ENCODE data around the gene TSHZ2. TPM values are rescaled to one million over a fixed set of nuclear protein-coding genes. Genes with fewer than 3 reads are reported as not detected.

The TSHZ2 gene
- total RNA-seq, 6 experiments from 2014 or later: 14.2 to 28.1 (median 21.0) TPM

DNA sequence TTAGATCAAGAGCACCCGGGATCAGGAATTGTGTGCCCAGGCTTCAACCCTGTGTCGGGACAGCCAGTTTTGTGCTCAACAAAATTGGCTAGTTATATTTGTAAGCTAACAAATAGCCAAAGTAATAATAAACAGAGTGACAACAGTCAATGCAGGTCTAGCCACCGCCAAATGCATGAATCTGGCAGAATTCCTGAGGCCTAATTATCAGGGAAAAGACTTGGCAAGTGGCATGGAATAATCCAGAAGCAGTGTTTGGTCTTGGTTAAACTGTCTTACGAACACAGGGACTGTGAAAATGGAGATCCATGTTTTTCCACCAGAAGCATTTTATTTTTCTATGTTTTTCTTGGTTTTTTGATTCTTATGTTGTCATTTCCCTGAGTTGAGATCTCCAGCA is 352.7 kb downstream of the TSHZ2 start:
- intact Hi-C loops (cut with DNase I): no loop called here
- DNase-seq: no peak
- no peak for ATAC-seq
- Histone ChIP-seq H3K4me1 (no peaks in the 10 kb centered on the region), H3K36me3 (no peaks in the 10 kb centered on the region), H3K4me3 (no peak overlapping the region), H3K27me3 (no peaks in the 10 kb centered on the region), H3K9me3 (no peaks in the 10 kb centered on the region), H3K27ac (no peak overlapping the region)
- WGBS (ENCODE audit: insufficient coverage, low coverage, low lambda C conversion rate, missing lambda C conversion rate): 81% methylated on average over 4 of the region's 4 CpGs
- TF ChIP-seq, protein P1, sequence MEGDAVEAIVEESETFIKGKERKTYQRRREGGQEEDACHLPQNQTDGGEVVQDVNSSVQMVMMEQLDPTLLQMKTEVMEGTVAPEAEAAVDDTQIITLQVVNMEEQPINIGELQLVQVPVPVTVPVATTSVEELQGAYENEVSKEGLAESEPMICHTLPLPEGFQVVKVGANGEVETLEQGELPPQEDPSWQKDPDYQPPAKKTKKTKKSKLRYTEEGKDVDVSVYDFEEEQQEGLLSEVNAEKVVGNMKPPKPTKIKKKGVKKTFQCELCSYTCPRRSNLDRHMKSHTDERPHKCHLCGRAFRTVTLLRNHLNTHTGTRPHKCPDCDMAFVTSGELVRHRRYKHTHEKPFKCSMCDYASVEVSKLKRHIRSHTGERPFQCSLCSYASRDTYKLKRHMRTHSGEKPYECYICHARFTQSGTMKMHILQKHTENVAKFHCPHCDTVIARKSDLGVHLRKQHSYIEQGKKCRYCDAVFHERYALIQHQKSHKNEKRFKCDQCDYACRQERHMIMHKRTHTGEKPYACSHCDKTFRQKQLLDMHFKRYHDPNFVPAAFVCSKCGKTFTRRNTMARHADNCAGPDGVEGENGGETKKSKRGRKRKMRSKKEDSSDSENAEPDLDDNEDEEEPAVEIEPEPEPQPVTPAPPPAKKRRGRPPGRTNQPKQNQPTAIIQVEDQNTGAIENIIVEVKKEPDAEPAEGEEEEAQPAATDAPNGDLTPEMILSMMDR (IDR thresholded peaks at IDR 0.05): no peak

DNA sequence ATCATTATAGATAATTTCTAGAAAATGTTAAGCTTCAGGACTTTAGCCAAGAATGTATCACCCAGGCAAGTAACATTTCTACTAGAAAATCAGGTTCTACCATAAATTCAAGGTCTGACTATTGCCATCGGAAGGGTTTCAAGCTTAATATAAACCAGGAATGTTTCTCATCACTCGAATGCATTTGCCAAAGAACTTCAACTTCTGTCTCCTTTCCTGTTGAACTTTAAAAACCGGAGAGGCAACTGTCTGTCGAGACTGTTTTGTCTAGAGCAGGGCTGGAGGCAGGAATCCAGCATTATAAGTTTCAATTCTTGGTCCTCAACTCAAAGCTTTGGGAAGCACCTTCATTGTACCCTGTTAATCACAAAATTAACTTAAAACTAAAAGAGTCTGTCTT is 356.8 kb downstream of the TSHZ2 start:
- Histone ChIP-seq H3K4me1 (no peaks in the 10 kb centered on the region), H3K27me3 (no peaks in the 10 kb centered on the region), H3K4me3 (no peak overlapping the region), H3K27ac (no peak overlapping the region), H3K36me3 (no peaks in the 10 kb centered on the region), H3K9me3 (no peaks in the 10 kb centered on the region)
- DNase-seq: no peak
- WGBS (ENCODE audit: insufficient coverage, low coverage, low lambda C conversion rate, missing lambda C conversion rate): 68% methylated on average over 4 of the region's 4 CpGs
- intact Hi-C loops (cut with DNase I): no loop called here
- no peak for ATAC-seq
- TF ChIP-seq, protein P1 (IDR thresholded peaks at IDR 0.05): no peak
- TF ChIP-seq POLR2A (IDR thresholded peaks at IDR 0.05): no peak

DNA sequence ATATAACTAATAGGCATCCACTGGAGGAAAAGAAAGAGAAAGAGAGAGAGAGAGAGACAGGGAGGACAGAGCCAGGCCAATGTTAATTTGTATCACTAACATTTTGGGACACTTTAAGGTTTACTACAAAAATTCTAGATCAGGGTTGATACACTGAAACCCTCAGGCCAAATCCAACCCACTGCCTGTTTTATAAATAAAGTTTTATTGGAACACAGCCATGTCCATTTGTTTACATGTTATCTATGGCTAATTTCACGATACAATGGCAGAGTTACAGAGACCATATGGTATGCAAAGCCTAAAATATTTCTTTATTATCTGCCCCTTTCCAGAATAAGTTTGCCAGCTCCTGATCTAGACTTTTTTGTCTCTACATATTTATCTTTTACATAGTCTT is 357.6 kb downstream of the TSHZ2 start:
- Histone ChIP-seq H3K9me3 (no peaks in the 10 kb centered on the region), H3K27ac (no peak overlapping the region), H3K4me3 (no peak overlapping the region), H3K4me1 (no peaks in the 10 kb centered on the region), H3K27me3 (no peaks in the 10 kb centered on the region), H3K36me3 (no peaks in the 10 kb centered on the region)
- WGBS (ENCODE audit: insufficient coverage, low coverage, low lambda C conversion rate, missing lambda C conversion rate): 56% methylated on average over 1 of the region's 1 CpG
- TF ChIP-seq, protein P1 (IDR thresholded peaks at IDR 0.05): no peak
- no peak for TF ChIP-seq POLR2A (IDR thresholded peaks at IDR 0.05)
- DNase-seq (no peak), ATAC-seq (no peak)
- intact Hi-C loops (cut with DNase I): no loop called here

DNA sequence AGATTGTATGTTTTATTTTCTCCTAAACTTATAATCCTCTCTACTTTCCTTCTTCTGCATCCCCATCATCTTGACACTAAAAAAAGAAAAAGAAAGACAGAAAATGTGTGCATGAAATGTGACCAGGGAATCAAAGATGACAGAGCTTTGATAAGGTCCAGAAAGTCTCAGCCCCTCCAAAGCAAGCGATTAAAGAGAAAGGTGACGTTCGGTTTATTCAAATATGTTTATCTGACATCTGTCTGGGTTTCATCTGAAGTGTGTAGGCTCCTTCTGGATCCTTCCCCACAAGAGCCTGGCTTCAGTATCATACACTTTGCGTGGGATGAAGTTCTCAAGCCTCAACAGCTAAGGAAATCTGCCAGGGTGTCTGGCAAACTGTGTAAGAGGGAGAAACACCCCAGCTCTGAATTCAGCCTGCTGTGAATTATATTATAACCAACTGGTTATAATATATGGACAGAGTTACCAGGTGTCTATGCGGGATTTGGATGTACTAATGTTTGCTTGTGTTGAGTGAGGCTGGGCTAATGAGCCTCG is 358.5 kb downstream of the TSHZ2 start:
- 86% methylated on average over 6 of the region's 6 CpGs for WGBS (ENCODE audit: insufficient coverage, low coverage, low lambda C conversion rate, missing lambda C conversion rate)

More for the DNA sequence above, 358.5 kb downstream of the TSHZ2 start:
- no peak for ATAC-seq
- Histone ChIP-seq H3K4me3 (no peak overlapping the region), H3K27me3 (no peaks in the 10 kb centered on the region), H3K36me3 (no peaks in the 10 kb centered on the region), H3K4me1 (no peaks in the 10 kb centered on the region), H3K9me3 (no peaks in the 10 kb centered on the region), H3K27ac (no peak overlapping the region)
- no peak for DNase-seq
- intact Hi-C loops (cut with DNase I): no loop called here
- TF ChIP-seq, protein P1 (IDR thresholded peaks at IDR 0.05): no peak
- TF ChIP-seq POLR2A (IDR thresholded peaks at IDR 0.05): no peak
